HCT116 (cell line): ENCODE results near the gene FHOD1. TPM values are rescaled to one million over a fixed set of nuclear protein-coding genes. Genes with fewer than 3 reads are reported as not detected.

Experiments
- ATAC-seq: fragments of 200-7000 bp; cut with Tn5 transposase; 2 replicates; pipeline ENCODE4 v1.9.1; 2020; ENCODE audit warnings: mild to moderate bottlenecking, moderate library complexity
- BruUV-seq: library from RNA; stranded (reverse); fragments of 400-500 nt; replicated peaks from 2 replicates; lab custom pipeline; 2021; lab: Mats Ljungman, UMichigan
- CTCF ChIA-PET: fragments of 300-600 bp; sonication (Branson Sonifier 250); formaldehyde crosslinking; loops from one replicate; lab custom pipeline; 2021; ENCODE audit warnings: antibody characterized with exemption; lab: Charles Lee
- POLR2A ChIA-PET: fragments of 300-600, 350-600 bp; sonication (Branson Sonifier 250); formaldehyde crosslinking; loops from one replicate; lab custom pipeline; 2021; ENCODE audit warnings: antibody characterized with exemption; lab: Charles Lee
- RAD21 ChIA-PET, 2 experiments: fragments of 300-600 bp; sonication (Branson Sonifier 250); formaldehyde crosslinking; loops; one replicate each; lab custom pipeline; 2023; ENCODE audit warnings: low total read pairs in 2 of 2; ENCODE audit not compliant: uncharacterized antibody in 2 of 2, unreplicated experiment in 2 of 2, low non-redundant PET in 1 of 2; lab: Charles Lee
- DNase-seq: peaks from one replicate; pipeline ENCODE4 v3.0.0-alpha.2; 2010; ENCODE audit warnings: low read depth, low spot score
- H2AFZ ChIP-seq: fragments of 200-600 bp; shearing (Covaris generic), sonication (generic); 2 replicates; pipeline ENCODE4 v1.6.1; 2017; ENCODE audit warnings: low read depth, mixed run types, mixed read lengths, antibody characterized with exemption, low read length; ENCODE audit not compliant: poor library complexity, severe bottlenecking
- H3K27ac ChIP-seq: 2 replicates; pipeline ENCODE4 v1.5.1; 2012; ENCODE audit warnings: low read depth, low read length
- H3K27me3 ChIP-seq: fragments of 200-600 bp; sonication (generic); 2 replicates; pipeline ENCODE4 v1.6.1; 2016; ENCODE audit warnings: mixed run types, low read length, mixed read lengths; ENCODE audit not compliant: insufficient read depth
- H3K36me3 ChIP-seq, 2 experiments: fragments of 200-500 bp in 1 of 2; fragments of 200-600 bp in 1 of 2; sonication (Bioruptor generic) in 1 of 2; sonication (generic) in 1 of 2; 2 replicates each; pipeline versions ENCODE4 v1.5.1 to v1.6.1; 2014 to 2016; ENCODE audit warnings: low read length in 2 of 2, inconsistent platforms in 1 of 2, mixed read lengths in 1 of 2, mixed run types in 1 of 2; ENCODE audit not compliant: insufficient read depth in 2 of 2, control insufficient read depth in 1 of 2
- H3K4me1 ChIP-seq, 2 experiments: fragments of 200-600 bp in 1 of 2; sonication (generic) in 1 of 2; 2 replicates each; pipeline versions ENCODE4 v1.5.1 to v1.6.1; 2012 to 2017; ENCODE audit warnings: low read length in 2 of 2, inconsistent platforms in 1 of 2, mild to moderate bottlenecking in 1 of 2, mixed read lengths in 1 of 2, mixed run types in 1 of 2, moderate library complexity in 1 of 2; ENCODE audit not compliant: insufficient read depth in 2 of 2, control insufficient read depth in 1 of 2
- H3K4me2 ChIP-seq: fragments of 200-600 bp; sonication (generic); 2 replicates; pipeline ENCODE4 v1.6.1; 2017; ENCODE audit warnings: mixed run types, low read length, mixed read lengths
- H3K4me3 ChIP-seq, 2 experiments: fragments of 200-600 bp in 1 of 2; sonication (generic) in 1 of 2; replicated peaks in 1 of 2; 2 replicates each; pipeline ENCODE4 v1.5.1; 2011 to 2016; ENCODE audit warnings: low read length in 2 of 2, control low read depth in 1 of 2, low read depth in 1 of 2, mild to moderate bottlenecking in 1 of 2, mixed read lengths in 1 of 2, mixed run types in 1 of 2
- H3K79me2 ChIP-seq: fragments of 200-600 bp; sonication (generic); 2 replicates; pipeline ENCODE4 v1.6.1; 2017; ENCODE audit warnings: mild to moderate bottlenecking, mixed run types, low read length, moderate library complexity, mixed read lengths; ENCODE audit not compliant: insufficient read depth
- H3K9ac ChIP-seq: fragments of 200-600 bp; sonication (generic); 2 replicates; pipeline ENCODE4 v1.6.1; 2016; ENCODE audit warnings: low read length, mixed read lengths
- H3K9me2 ChIP-seq: fragments of 200-600 bp; sonication (generic), shearing (Covaris generic); 2 replicates; pipeline ENCODE4 v1.6.1; 2017; ENCODE audit warnings: mixed run types, mild to moderate bottlenecking, moderate library complexity; ENCODE audit not compliant: insufficient read depth
- H3K9me3 ChIP-seq, 2 experiments: fragments of 200-500 bp in 1 of 2; fragments of 200-600 bp in 1 of 2; sonication (Bioruptor generic) in 1 of 2; sonication (generic) in 1 of 2; 2 replicates each; pipeline ENCODE4 v1.6.1; 2014 to 2017; ENCODE audit warnings: low read length in 2 of 2, mixed read lengths in 2 of 2, inconsistent platforms in 1 of 2, low read depth in 1 of 2, mild to moderate bottlenecking in 1 of 2, mixed run types in 1 of 2, moderate library complexity in 1 of 2; ENCODE audit not compliant: control insufficient read depth in 1 of 2, insufficient read depth in 1 of 2
- H4K20me1 ChIP-seq: fragments of 200-600 bp; sonication (generic), shearing (Covaris generic); 2 replicates; pipeline ENCODE4 v1.6.1; 2017; ENCODE audit warnings: mixed run types, mild to moderate bottlenecking, moderate library complexity; ENCODE audit not compliant: insufficient read depth
- CEBPB ChIP-seq: IDR thresholded peaks from 2 replicates; pipeline ENCODE4 v1.6.1; 2012; ENCODE audit warnings: low read depth
- ELF1 ChIP-seq: IDR thresholded peaks from 2 replicates; pipeline ENCODE4 v1.6.1; 2012; ENCODE audit warnings: low read depth, borderline replicate concordance
- FOSL1 ChIP-seq: IDR thresholded peaks from 2 replicates; pipeline ENCODE4 v1.6.1; 2012; ENCODE audit warnings: low read depth
- POLR2A ChIP-seq: IDR thresholded peaks from 2 replicates; pipeline ENCODE4 v1.7.0; 2011; ENCODE audit warnings: borderline replicate concordance; ENCODE audit not compliant: insufficient read depth, insufficient read length; ENCODE audit errors: extremely low read depth
- POLR2AphosphoS5 ChIP-seq: IDR thresholded peaks from 2 replicates; pipeline ENCODE4 v1.6.1; 2011; ENCODE audit warnings: mild to moderate bottlenecking, low read depth, low read length, moderate library complexity
- RAD21 ChIP-seq: IDR thresholded peaks from 2 replicates; pipeline ENCODE4 v1.6.1; 2012; ENCODE audit warnings: low read depth, mild to moderate bottlenecking
- SRF ChIP-seq: IDR thresholded peaks from 2 replicates; pipeline ENCODE4 v1.6.1; 2012; ENCODE audit warnings: low read depth
- TCF7L2 ChIP-seq: IDR thresholded peaks from 2 replicates; pipeline ENCODE4 v1.7.0; 2011; ENCODE audit warnings: borderline replicate concordance, inconsistent platforms; ENCODE audit not compliant: insufficient read depth, insufficient read length; ENCODE audit errors: extremely low read depth
- YY1 ChIP-seq: IDR thresholded peaks from 2 replicates; pipeline ENCODE4 v1.6.1; 2011; ENCODE audit warnings: low read length, low read depth, moderate library complexity, mild to moderate bottlenecking; ENCODE audit not compliant: insufficient replicate concordance; ENCODE audit errors: extremely low read depth
- ZFX ChIP-seq: fragments of 450-650 bp; IDR thresholded peaks from 2 replicates; pipeline ENCODE4 v1.6.1; 2017
- ZNF274 ChIP-seq: fragments of 200-500 bp; sonication (Bioruptor generic); IDR thresholded peaks from 2 replicates; pipeline ENCODE4 v1.6.1; 2014; ENCODE audit warnings: mild to moderate bottlenecking, low read depth, low read length, inconsistent platforms
- intact Hi-C: fragments of 100-400 bp; cut with micrococcal nuclease; formaldehyde crosslinking; loops from 2 replicates; pipeline ENCODE4 v1.10.0; 2022
- total RNA-seq: library from RNA; stranded (reverse); gene quantifications from one replicate; pipeline ENCODE4 v1.2.1, GENCODE V29; 2021; ENCODE audit not compliant: unreplicated experiment
- TF ChIP-seq, protein P1 (sequence below): IDR thresholded peaks from 2 replicates; pipeline ENCODE4 v1.6.1; 2012; ENCODE audit warnings: low read depth
- TF ChIP-seq, protein P2 (sequence below): IDR thresholded peaks from 2 replicates; pipeline ENCODE4 v1.6.1; 2011; ENCODE audit warnings: mild to moderate bottlenecking, low read length, moderate library complexity; ENCODE audit not compliant: insufficient replicate concordance; ENCODE audit errors: extremely low read depth

FHOD1 gene
- total RNA-seq, 1 experiment from 2014 or later: 69.2 TPM

DNA sequence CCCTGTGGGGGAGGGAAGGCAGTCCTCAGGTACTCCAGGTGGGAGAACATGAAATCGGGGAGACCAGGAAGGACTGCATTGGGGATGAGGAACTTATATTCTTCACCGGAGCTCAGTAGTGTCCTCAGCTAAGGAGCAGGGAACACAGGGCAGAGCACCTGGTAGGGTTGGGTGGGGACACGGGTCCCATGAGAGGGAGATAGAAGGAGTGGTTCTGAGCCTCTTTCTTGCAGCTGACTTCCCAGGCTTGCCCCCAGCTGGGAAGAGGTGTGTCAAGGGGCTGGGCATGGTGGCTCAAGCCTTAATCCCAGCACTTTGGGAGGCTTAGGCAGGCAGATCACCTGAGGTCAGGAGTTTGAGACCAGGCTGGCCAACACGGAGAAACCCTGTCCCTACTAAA is 2.1 kb downstream of the FHOD1 start:
- BruUV-seq: TSS peak; percentile 35
- intact Hi-C loops: loop anchor here (5.0 kb wide), 1 partner anchor 172 kb away; the partner anchor contains the start of gene ZDHHC1

DNA sequence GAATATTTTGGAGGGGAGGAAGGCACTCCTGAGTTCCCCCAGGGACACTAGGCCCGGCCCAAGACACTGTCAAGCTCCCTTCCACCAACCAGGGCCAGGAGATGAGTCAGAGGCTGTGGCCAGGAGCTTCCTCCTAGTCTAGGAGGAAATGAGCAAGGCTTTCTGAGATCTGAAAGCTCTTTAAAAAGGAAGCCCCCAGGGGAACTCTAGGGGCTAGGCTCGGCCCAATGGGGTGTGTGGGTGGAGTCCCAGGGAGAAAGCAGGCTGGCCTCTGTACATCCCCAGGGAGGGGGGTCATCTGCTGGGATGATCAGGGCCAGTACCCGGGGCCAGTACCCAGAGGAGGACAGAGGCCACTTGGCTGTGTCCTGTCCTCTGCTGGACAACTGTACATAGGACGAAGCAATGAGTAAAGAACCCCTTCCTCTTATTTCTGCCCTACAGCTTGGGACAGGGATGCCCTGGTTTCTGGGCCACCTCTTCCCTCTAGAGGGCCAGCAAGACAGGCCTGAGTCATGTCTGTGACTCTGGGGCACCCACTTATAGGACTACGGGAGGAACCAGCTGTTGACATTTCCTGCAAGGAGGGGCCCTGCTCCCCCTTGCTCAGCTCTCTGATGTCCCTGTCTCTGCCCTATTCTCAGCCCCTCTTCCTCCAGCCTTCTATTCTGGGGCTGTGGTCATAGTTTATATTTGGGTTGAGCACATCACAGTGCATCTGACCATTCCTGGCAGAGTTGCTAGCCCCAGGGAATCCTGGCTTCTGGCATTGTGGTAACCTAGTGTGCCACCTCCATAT is 2.7 kb downstream of the FHOD1 start:
- peaks cover 56 to 89% of the 10 kb centered on the region in 2 experiments for H3K4me1 ChIP-seq

More for the DNA sequence above, 2.1 kb downstream of the FHOD1 start:
- H4K20me1 ChIP-seq: no peaks in the 10 kb centered on the region
- H3K9me2 ChIP-seq: no peaks in the 10 kb centered on the region
- peak overlapping the region; percentile 71 to 92 for H3K4me3 ChIP-seq
- ChIA-PET CTCF (interaction anchor here (1.3 to 2.6 kb wide), 2 partner anchors 46 to 47 kb away, joined by 6 to 13 read pairs; partner anchors contain the start of gene ELMO3), RAD21 (interaction anchor here in 1 of 2 experiments (0.7 kb wide), 1 partner anchor 92 kb away, joined by 4 read pairs; no protein-coding TSS in a partner anchor), POLR2A (interaction anchor here (1.3 to 1.9 kb wide), 3 partner anchors 17 to 47 kb away, joined by 3 to 8 read pairs (median 5); partner anchors contain the start of genes ELMO3 and TMEM208)
- ATAC-seq: no peak
- no peaks in the 10 kb centered on the region for H3K36me3 ChIP-seq
- H3K27ac ChIP-seq: peak overlapping the region; percentile 92
- H3K79me2 ChIP-seq: peaks cover 57% of the 10 kb centered on the region
- no peak overlapping the region for H2AFZ ChIP-seq
- peak overlapping the region; percentile 87 for H3K9ac ChIP-seq
- peaks cover 56 to 86% of the 10 kb centered on the region in 2 experiments for H3K4me1 ChIP-seq
- H3K9me3 ChIP-seq: no peaks in the 10 kb centered on the region
- H3K27me3 ChIP-seq: no peaks in the 10 kb centered on the region
- TF ChIP-seq RAD21 (no peak), CEBPB (no peak), ELF1 (no peak), FOSL1 (no peak), POLR2AphosphoS5 (no peak), SRF (no peak), ZNF274 (no peak), POLR2A (no peak), ZFX (no peak), YY1 (no peak)
- no peak for DNase-seq
- H3K4me2 ChIP-seq: peak overlapping the region; percentile 94

More for the DNA sequence above, 2.7 kb downstream of the FHOD1 start:
- TF ChIP-seq YY1 (peak; percentile 72), POLR2AphosphoS5 (peak; percentile 74), TCF7L2 (no peak)
- TF ChIP-seq, protein P1, sequence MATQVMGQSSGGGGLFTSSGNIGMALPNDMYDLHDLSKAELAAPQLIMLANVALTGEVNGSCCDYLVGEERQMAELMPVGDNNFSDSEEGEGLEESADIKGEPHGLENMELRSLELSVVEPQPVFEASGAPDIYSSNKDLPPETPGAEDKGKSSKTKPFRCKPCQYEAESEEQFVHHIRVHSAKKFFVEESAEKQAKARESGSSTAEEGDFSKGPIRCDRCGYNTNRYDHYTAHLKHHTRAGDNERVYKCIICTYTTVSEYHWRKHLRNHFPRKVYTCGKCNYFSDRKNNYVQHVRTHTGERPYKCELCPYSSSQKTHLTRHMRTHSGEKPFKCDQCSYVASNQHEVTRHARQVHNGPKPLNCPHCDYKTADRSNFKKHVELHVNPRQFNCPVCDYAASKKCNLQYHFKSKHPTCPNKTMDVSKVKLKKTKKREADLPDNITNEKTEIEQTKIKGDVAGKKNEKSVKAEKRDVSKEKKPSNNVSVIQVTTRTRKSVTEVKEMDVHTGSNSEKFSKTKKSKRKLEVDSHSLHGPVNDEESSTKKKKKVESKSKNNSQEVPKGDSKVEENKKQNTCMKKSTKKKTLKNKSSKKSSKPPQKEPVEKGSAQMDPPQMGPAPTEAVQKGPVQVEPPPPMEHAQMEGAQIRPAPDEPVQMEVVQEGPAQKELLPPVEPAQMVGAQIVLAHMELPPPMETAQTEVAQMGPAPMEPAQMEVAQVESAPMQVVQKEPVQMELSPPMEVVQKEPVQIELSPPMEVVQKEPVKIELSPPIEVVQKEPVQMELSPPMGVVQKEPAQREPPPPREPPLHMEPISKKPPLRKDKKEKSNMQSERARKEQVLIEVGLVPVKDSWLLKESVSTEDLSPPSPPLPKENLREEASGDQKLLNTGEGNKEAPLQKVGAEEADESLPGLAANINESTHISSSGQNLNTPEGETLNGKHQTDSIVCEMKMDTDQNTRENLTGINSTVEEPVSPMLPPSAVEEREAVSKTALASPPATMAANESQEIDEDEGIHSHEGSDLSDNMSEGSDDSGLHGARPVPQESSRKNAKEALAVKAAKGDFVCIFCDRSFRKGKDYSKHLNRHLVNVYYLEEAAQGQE: no peak
- TF ChIP-seq, protein P2, sequence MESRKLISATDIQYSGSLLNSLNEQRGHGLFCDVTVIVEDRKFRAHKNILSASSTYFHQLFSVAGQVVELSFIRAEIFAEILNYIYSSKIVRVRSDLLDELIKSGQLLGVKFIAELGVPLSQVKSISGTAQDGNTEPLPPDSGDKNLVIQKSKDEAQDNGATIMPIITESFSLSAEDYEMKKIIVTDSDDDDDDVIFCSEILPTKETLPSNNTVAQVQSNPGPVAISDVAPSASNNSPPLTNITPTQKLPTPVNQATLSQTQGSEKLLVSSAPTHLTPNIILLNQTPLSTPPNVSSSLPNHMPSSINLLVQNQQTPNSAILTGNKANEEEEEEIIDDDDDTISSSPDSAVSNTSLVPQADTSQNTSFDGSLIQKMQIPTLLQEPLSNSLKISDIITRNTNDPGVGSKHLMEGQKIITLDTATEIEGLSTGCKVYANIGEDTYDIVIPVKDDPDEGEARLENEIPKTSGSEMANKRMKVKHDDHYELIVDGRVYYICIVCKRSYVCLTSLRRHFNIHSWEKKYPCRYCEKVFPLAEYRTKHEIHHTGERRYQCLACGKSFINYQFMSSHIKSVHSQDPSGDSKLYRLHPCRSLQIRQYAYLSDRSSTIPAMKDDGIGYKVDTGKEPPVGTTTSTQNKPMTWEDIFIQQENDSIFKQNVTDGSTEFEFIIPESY: no peak
- ATAC-seq (peak; percentile 15), DNase-seq (peak; percentile 63)
- peak overlapping the region; percentile 92 for H3K27ac ChIP-seq
- no peaks in the 10 kb centered on the region for H3K9me3 ChIP-seq
- RAD21 ChIA-PET: no interaction called here
- H3K4me2 ChIP-seq: peak overlapping the region; percentile 94
- no peak overlapping the region for H2AFZ ChIP-seq
- no peaks in the 10 kb centered on the region for H4K20me1 ChIP-seq
- H3K9ac ChIP-seq: peak overlapping the region; percentile 87
- peak overlapping the region; percentile 71 to 92 for H3K4me3 ChIP-seq
- CTCF ChIA-PET: interaction anchor here (0.6 to 1.7 kb wide), 7 partner anchors 16 to 285 kb away, joined by 3 to 7 read pairs (median 3); partner anchors contain the start of genes ELMO3 and TMEM208
- H3K9me2 ChIP-seq: no peaks in the 10 kb centered on the region
- POLR2A ChIA-PET: interaction anchor here (0.9 to 1.9 kb wide), 6 partner anchors 12 to 46 kb away, joined by 3 to 8 read pairs (median 4); partner anchors contain the start of genes ELMO3 and TMEM208
- BruUV-seq: no TSS peak
- peaks cover 0 to 2% of the 10 kb centered on the region in 2 experiments; a peak in 1 of 4 replicates for H3K36me3 ChIP-seq
- intact Hi-C loops: loop anchor here (5.0 kb wide), 1 partner anchor 173 kb away; the partner anchor contains the start of gene ZDHHC1
- H3K27me3 ChIP-seq: no peaks in the 10 kb centered on the region
- peaks cover 63% of the 10 kb centered on the region for H3K79me2 ChIP-seq
